Measurements from ENCODE around the gene C1QTNF5. TPM values are rescaled to one million over a fixed set of nuclear protein-coding genes. Genes with fewer than 3 reads are reported as not detected.
A peak's percentile ranks its signal among the peaks of the same experiment; 100 is the strongest.

Gene C1QTNF5
- total and polyA plus RNA-seq, 2 of the 8 experiments (the other 6 are each of a cell fraction or from before 2014, with no cell fraction given) = 2.2 to 2.7 TPM

GRCh38 chr11:119373921-119374631 lies 33.4 kb upstream of the C1QTNF5 start:
- ChIA-PET CTCF (ENCODE audit: partially characterized antibody) (interaction anchor here (0.6 to 26.3 kb wide), 36 partner anchors 10 to 681 kb away, joined by 3 to 474 read pairs (median 4); partner anchors contain the start of genes C1QTNF5, C2CD2L, MFRP and USP2), POLR2A (ENCODE audit: partially characterized antibody) (interaction anchor here (0.6 to 6.6 kb wide), 7 partner anchors 8 to 44 kb away, joined by 3 to 32 read pairs (median 5); no protein-coding TSS in a partner anchor)
- Histone ChIP-seq H2BK12ac (ENCODE audit: low read depth, low read length) (peak overlapping the region; percentile 50; the same call in 1 of the 2 replicates), H2BK120ac (replicated peaks; ENCODE audit: low read depth, low read length) (no peak overlapping the region), H4K91ac (replicated peaks; ENCODE audit: insufficient read length, low read length) (no peak overlapping the region), H3K14ac (ENCODE audit: insufficient read length) (no peak overlapping the region), H4K20me1 (replicated peaks in 1 of 2; ENCODE audit: control insufficient read depth in 1 of 2, insufficient read depth in 2 of 2, low read length in 2 of 2) (peaks cover 0 to 5% of the 10 kb centered on the region in 2 experiments), H3K9ac (replicated peaks in 1 of 4; ENCODE audit: extremely low read depth in 1 of 4, low read depth in 3 of 4, low read length in 3 of 4) (no peak overlapping the region), H3K79me2 (ENCODE audit: control insufficient read depth in 1 of 2, insufficient read depth in 2 of 2, low read length in 2 of 2) (no peaks in the 10 kb centered on the region), H4K8ac (ENCODE audit: extremely low read depth, insufficient read depth, low read length) (no peak overlapping the region; the same call in 1 of the 2 replicates), H3K18ac (ENCODE audit: extremely low read depth, low read length) (no peak overlapping the region), H3K56ac (replicated peaks; ENCODE audit: insufficient read length, low read depth, low read length) (no peak overlapping the region), H3K23me2 (ENCODE audit: low read depth, low read length) (peaks cover 6% of the 10 kb centered on the region; the same call in 1 of the 2 replicates), H3K4me1 (replicated peaks in 1 of 4; ENCODE audit: control insufficient read depth in 3 of 4, insufficient read depth in 4 of 4, low read length in 3 of 4) (peaks cover 8 to 51% (median 36%) of the 10 kb centered on the region in 4 experiments), H2BK20ac (ENCODE audit: low read length) (0 out of 2 replicates have a peak overlapping the region, but pooled peaks have one; percentile 48), H2AFZ (ENCODE audit: low read length) (no peak overlapping the region), H3K27ac (ENCODE audit: low read depth, low read length) (no peak overlapping the region), H3K27me3 (replicated peaks in 1 of 4; ENCODE audit: control insufficient read depth in 3 of 4, extremely low read depth in 1 of 4, insufficient read depth in 3 of 4, low read length in 3 of 4) (peaks cover 0 to 3% (median 0%) of the 10 kb centered on the region in 4 experiments; a peak in 1 of 7 replicates), H3K9me3 (ENCODE audit: insufficient read depth in 2 of 2, low read depth in 1 of 2, low read length in 1 of 2) (no peaks in the 10 kb centered on the region), H3K4me2 (ENCODE audit: insufficient read depth in 1 of 2, low read depth in 2 of 2, low read length in 2 of 2) (no peak overlapping the region), H2AK5ac (ENCODE audit: low read depth, low read length) (no peak overlapping the region), H2BK15ac (ENCODE audit: low read length) (0 out of 2 replicates have a peak overlapping the region, but pooled peaks have one; percentile 3), H2BK5ac (ENCODE audit: low read depth, low read length) (no peak overlapping the region), H4K5ac (ENCODE audit: insufficient read length, low read depth, low read length) (no peak overlapping the region), H3K23ac (ENCODE audit: insufficient read length) (no peak overlapping the region), H3K4ac (replicated peaks; ENCODE audit: insufficient read length, low read depth, low read length) (no peak overlapping the region), H3K36me3 (ENCODE audit: control insufficient read depth in 2 of 4, insufficient read depth in 4 of 4, low read length in 3 of 4) (no peaks in the 10 kb centered on the region), H3K4me3 (ENCODE audit: extremely low read depth in 1 of 4, insufficient read depth in 2 of 4, low read depth in 3 of 4, low read length in 4 of 4) (no peak overlapping the region), H3K79me1 (ENCODE audit: low read depth, low read length) (no peaks in the 10 kb centered on the region)
- 47% methylated on average over 5 of the region's 5 CpGs; no CpG with 5 or more reads in 1 of the 2 experiments for WGBS, 2 experiments (ENCODE audit: extremely low coverage in 1 of 2, insufficient coverage in 1 of 2, insufficient read length in 1 of 2, insufficient replicate concordance in 2 of 2, low coverage in 1 of 2, low lambda C conversion rate in 2 of 2, missing lambda C conversion rate in 1 of 2)
- FAIRE-seq = peak; percentile 45
- peak in 1 of 2 experiments; percentile 97 for DNase-seq (ENCODE audit: low read depth in 1 of 2, low spot score in 2 of 2)
- TF ChIP-seq TBP (IDR thresholded peaks at IDR 0.05; ENCODE audit: low read depth, low read length) (no peak), POLR2AphosphoS5 (IDR thresholded peaks at IDR 0.05; ENCODE audit: low read depth, low read length) (no peak), RBBP5 (IDR thresholded peaks at IDR 0.05; ENCODE audit: borderline replicate concordance, low read depth, low read length) (0 out of 2 replicates have a peak, but pooled peaks have one; percentile 7), PHF8 (conservative IDR thresholded peaks at IDR 0.05; ENCODE audit: low read depth, low read length) (no peak), CBX5 (IDR thresholded peaks at IDR 0.05; ENCODE audit: low read depth, low read length) (no peak), TEAD4 (IDR thresholded peaks at IDR 0.05; ENCODE audit: low read depth, low read length) (0 out of 2 replicates have a peak, but pooled peaks have one; percentile 23), RAD21 (IDR thresholded peaks at IDR 0.05 in 1 of 2, conservative IDR thresholded peaks at IDR 0.05 in 1 of 2; ENCODE audit: low read depth in 2 of 2, low read length in 2 of 2) (peak; percentile 92 to 95), SRF (IDR thresholded peaks at IDR 0.05; ENCODE audit: low read depth, low read length) (no peak), CREB1 (IDR thresholded peaks at IDR 0.05) (no peak), SAP30 (IDR thresholded peaks at IDR 0.05; ENCODE audit: insufficient read depth, insufficient replicate concordance, low read length) (no peak)

Measured in H1 (cell line).